GM12872 (cell line): ENCODE measurements around the gene BUB3.
A peak's percentile ranks its signal among the peaks of the same experiment; 100 is the strongest.

ENCODE experiments used
- CTCF ChIP-seq: IDR thresholded peaks from 3 replicates; pipeline ENCODE4 v1.5.1; 2011; ENCODE audit warnings: low read depth, mild to moderate bottlenecking, low read length, moderate library complexity; ENCODE audit not compliant: insufficient read depth

The BUB3 gene

GRCh38 chr10:123160311-123160980 is 6.2 kb downstream of the BUB3 start:
- TF ChIP-seq CTCF = no peak

- TF ChIP-seq CTCF = no peak
Measured at GRCh38 chr10:123164319-123164718, 10.1 kb downstream of the BUB3 start.

GRCh38 chr10:123165445-123166072 is 11.4 kb downstream of the BUB3 start:
- TF ChIP-seq CTCF = 0 out of 3 replicates have a peak, but pooled peaks have one; percentile 18

GRCh38 chr10:123166618-123167017 is 12.4 kb downstream of the BUB3 start:
- no peak for TF ChIP-seq CTCF

- TF ChIP-seq CTCF = no peak
Measured at GRCh38 chr10:123170961-123171360, 16.8 kb downstream of the BUB3 start.

- no peak for TF ChIP-seq CTCF
Measured at GRCh38 chr10:123175389-123176387, 21.5 kb downstream of the BUB3 start.
